KMS-11 (cell line): ENCODE measurements around the gene NAA30.

ENCODE experiments used
- H2AFZ ChIP-seq: fragments of 200-600 bp; sonication (generic); 2 replicates; pipeline ENCODE4 v1.6.1; 2016; ENCODE audit warnings: antibody characterized with exemption, mixed run types, low read depth
- H3K27ac ChIP-seq: fragments of 200-600 bp; sonication (generic); 2 replicates; pipeline ENCODE4 v1.6.1; 2016; ENCODE audit warnings: mild to moderate bottlenecking, mixed run types
- H3K27me3 ChIP-seq: fragments of 200-600 bp; sonication (generic); 2 replicates; pipeline ENCODE4 v1.6.1; 2017; ENCODE audit warnings: mild to moderate bottlenecking, low read depth, mixed run types, moderate library complexity; ENCODE audit not compliant: insufficient read depth
- H3K36me3 ChIP-seq: fragments of 200-600 bp; sonication (generic); 2 replicates; pipeline ENCODE4 v1.6.1; 2017; ENCODE audit warnings: mild to moderate bottlenecking, mixed run types; ENCODE audit not compliant: insufficient read depth
- H3K4me1 ChIP-seq: fragments of 200-600 bp; sonication (generic); 2 replicates; pipeline ENCODE4 v1.6.1; 2016; ENCODE audit warnings: mild to moderate bottlenecking, low read depth, mixed run types; ENCODE audit not compliant: poor library complexity, severe bottlenecking
- H3K4me2 ChIP-seq: fragments of 200-600 bp; sonication (generic); 2 replicates; pipeline ENCODE4 v1.7.0; 2016; ENCODE audit warnings: mild to moderate bottlenecking, mixed run types
- H3K4me3 ChIP-seq: fragments of 200-600 bp; sonication (generic); IDR thresholded peaks from 2 replicates; pipeline ENCODE4 v1.6.1; 2017; ENCODE audit warnings: low read depth, low read length, mixed read lengths; ENCODE audit not compliant: insufficient read depth
- H3K79me2 ChIP-seq: fragments of 200-600 bp; sonication (generic); 2 replicates; pipeline ENCODE4 v1.6.1; 2016; ENCODE audit warnings: low read depth, mixed run types; ENCODE audit not compliant: insufficient read depth
- H3K9ac ChIP-seq: fragments of 200-600 bp; sonication (generic); 2 replicates; pipeline ENCODE4 v1.6.1; 2016; ENCODE audit warnings: mild to moderate bottlenecking, mixed run types
- H4K20me1 ChIP-seq: fragments of 200-600 bp; sonication (generic); 2 replicates; pipeline ENCODE4 v1.6.1; 2016; ENCODE audit warnings: mild to moderate bottlenecking, mixed run types; ENCODE audit not compliant: insufficient read depth
- TF ChIP-seq, protein P1 (sequence below): fragments of 200-600 bp; sonication (generic); conservative IDR thresholded peaks from 2 replicates; pipeline ENCODE4 v1.6.1; 2017; ENCODE audit warnings: low read depth, mild to moderate bottlenecking, antibody characterized with exemption, low read length, moderate library complexity, mixed read lengths

The NAA30 gene

GRCh38 chr14:57461777-57462320 is 71.5 kb downstream of the NAA30 start:
- H3K4me1 ChIP-seq, result no peaks in the 10 kb centered on the region
- H3K27ac ChIP-seq, result no peak overlapping the region
- H3K9ac ChIP-seq, result no peak overlapping the region
- no peaks in the 10 kb centered on the region for H3K36me3 ChIP-seq
- no peak overlapping the region for H3K4me3 ChIP-seq
- no peak overlapping the region for H2AFZ ChIP-seq
- no peaks in the 10 kb centered on the region for H3K79me2 ChIP-seq
- no peaks in the 10 kb centered on the region for H4K20me1 ChIP-seq
- TF ChIP-seq, protein P1, sequence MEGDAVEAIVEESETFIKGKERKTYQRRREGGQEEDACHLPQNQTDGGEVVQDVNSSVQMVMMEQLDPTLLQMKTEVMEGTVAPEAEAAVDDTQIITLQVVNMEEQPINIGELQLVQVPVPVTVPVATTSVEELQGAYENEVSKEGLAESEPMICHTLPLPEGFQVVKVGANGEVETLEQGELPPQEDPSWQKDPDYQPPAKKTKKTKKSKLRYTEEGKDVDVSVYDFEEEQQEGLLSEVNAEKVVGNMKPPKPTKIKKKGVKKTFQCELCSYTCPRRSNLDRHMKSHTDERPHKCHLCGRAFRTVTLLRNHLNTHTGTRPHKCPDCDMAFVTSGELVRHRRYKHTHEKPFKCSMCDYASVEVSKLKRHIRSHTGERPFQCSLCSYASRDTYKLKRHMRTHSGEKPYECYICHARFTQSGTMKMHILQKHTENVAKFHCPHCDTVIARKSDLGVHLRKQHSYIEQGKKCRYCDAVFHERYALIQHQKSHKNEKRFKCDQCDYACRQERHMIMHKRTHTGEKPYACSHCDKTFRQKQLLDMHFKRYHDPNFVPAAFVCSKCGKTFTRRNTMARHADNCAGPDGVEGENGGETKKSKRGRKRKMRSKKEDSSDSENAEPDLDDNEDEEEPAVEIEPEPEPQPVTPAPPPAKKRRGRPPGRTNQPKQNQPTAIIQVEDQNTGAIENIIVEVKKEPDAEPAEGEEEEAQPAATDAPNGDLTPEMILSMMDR, result no peak
- no peak overlapping the region for H3K4me2 ChIP-seq
- H3K27me3 ChIP-seq, result no peaks in the 10 kb centered on the region

DNA sequence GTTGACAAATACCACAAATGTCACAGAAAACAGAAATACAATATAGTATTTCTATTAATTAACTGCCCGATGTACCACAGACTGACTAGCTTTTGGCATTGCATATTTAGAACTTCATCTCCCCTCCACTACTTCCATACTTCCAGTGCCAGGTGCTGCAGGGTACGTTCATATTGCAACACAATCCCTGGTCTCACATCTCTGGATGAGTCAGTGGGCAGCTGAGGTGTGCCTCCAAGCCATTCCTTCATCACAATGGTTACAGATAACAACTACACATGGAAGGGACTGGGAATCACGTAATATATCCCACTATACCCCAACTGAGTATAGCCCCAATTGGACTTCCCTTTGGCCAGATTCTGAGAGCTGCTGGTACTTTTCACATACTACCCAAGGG is 72.2 kb downstream of the NAA30 start:
- H3K79me2 ChIP-seq, result no peaks in the 10 kb centered on the region

DNA sequence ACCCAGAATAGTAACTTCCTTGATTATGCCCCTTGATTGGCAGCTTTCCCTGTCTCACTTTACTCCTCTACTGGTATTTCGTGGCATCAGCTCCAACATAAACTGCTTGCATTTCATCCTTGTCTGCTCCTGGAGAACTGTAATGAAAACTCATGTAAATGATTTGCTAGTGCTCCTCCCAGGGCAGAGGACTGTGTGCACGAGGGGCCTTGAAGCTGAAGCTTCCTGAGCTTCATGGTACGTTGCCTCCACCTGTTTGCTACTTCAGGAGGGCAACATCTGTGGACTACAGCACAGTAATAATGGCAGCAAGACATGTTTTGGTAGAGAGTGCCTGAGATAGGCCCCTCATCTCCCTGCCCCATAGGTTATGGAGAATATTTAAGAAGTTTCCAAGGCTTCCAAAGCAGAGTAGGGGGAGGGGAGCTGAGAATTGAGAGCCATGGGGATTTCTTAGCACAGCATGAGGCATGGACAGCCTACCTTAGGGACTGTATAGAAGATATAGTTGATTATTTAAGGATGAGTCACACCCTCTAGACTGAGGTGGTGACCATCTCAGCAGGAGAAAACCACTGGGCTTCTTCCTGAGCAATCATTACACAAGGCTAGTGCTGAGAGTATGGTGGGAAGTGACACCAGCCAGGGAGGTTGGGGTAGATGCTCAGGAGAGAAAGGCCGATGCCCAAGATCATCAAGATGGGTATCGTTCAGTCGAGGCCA is 73.8 kb downstream of the NAA30 start:
- no peak overlapping the region for H3K27ac ChIP-seq

More for the DNA sequence above, 72.2 kb downstream of the NAA30 start:
- no peaks in the 10 kb centered on the region for H3K4me1 ChIP-seq
- no peaks in the 10 kb centered on the region for H4K20me1 ChIP-seq
- TF ChIP-seq, protein P1, result no peak
- no peaks in the 10 kb centered on the region for H3K27me3 ChIP-seq
- no peak overlapping the region for H3K9ac ChIP-seq
- no peak overlapping the region for H3K27ac ChIP-seq
- H2AFZ ChIP-seq, result no peak overlapping the region
- no peak overlapping the region for H3K4me2 ChIP-seq
- H3K4me3 ChIP-seq, result no peak overlapping the region
- no peaks in the 10 kb centered on the region for H3K36me3 ChIP-seq

More for the DNA sequence above, 73.8 kb downstream of the NAA30 start:
- Histone ChIP-seq H3K4me3 (no peak overlapping the region), H2AFZ (no peak overlapping the region), H3K79me2 (no peaks in the 10 kb centered on the region), H3K9ac (no peak overlapping the region), H3K27me3 (no peaks in the 10 kb centered on the region), H3K36me3 (no peaks in the 10 kb centered on the region), H3K4me2 (no peak overlapping the region), H4K20me1 (no peaks in the 10 kb centered on the region), H3K4me1 (no peaks in the 10 kb centered on the region)
- TF ChIP-seq, protein P1, result no peak
